Stimulated activated CD8-positive, alpha-beta memory T cell treated with anti-CD3 and anti-CD28 coated beads, Interleukin-12 subunit alpha, Interleukin-12 subunit beta, amount 100 ng/mL, for 24 hours (primary cell): ENCODE measurements around the gene ZMIZ2.

Experiments
- DNase-seq: peaks from one replicate; pipeline ENCODE4 v3.0.0-alpha.2; 2020; ENCODE audit errors: extremely low read depth

The ZMIZ2 gene

DNA sequence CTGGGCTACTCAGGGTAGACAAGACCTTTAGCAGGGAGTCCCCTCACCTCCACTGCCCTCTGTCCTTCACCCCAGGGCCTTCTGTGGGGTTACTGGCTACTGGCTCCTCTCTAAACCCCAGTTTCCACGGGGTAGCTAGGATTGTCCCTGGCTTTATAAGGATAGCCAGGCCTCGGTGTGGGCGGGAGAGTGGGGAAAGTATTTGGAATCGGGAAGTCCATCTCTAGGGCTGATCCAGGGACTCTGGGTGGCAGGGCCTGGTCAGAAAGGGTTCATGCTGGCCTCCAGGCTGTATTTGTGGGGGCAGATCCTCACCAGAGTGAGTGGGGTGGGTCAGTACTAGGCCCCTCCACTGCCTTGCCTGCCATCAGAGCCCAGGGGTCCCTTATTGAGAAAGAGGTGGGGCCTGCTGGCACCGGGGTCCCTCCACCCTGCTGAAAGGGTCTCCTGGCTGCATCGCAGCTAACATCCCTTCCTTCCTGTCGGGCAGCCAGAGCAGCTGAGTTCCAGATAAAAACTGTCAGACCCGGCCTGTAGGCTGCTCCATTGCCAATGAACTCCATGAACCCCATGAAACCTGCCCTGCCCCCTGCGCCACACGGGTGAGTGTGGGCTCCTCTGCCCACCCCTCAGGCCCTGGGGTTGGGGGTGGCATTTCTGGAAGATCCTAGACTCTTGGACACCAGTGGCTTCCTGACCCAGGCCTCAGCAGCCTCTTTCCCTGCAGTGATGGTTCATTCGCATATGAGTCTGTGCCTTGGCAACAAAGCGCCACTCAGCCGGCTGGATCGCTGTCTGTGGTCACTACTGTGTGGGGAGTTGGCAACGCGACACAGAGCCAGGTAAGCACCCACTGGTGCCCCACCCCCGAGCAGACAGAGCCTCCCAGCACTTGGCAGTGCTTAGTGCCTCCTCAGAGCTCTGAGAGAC, 7.3 kb downstream of the ZMIZ2 start:
- no peak for DNase-seq

DNA sequence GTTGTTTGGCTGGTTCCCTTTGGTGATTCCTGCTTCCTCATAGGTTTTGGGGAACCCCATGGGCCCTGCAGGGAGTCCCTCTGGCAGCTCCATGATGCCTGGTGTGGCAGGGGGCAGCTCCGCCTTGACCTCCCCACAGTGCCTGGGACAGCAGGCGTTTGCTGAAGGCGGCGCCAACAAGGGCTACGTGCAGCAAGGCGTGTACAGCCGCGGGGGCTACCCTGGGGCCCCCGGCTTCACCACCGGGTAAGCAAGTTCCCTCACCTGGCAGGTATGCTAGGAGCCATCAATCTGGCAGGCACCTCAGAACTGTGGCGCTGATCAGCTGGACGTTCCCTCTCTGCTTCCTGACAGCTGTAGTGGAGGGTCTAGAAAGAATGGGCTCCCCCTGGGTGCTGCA, 8.3 kb downstream of the ZMIZ2 start:
- no peak for DNase-seq

DNA sequence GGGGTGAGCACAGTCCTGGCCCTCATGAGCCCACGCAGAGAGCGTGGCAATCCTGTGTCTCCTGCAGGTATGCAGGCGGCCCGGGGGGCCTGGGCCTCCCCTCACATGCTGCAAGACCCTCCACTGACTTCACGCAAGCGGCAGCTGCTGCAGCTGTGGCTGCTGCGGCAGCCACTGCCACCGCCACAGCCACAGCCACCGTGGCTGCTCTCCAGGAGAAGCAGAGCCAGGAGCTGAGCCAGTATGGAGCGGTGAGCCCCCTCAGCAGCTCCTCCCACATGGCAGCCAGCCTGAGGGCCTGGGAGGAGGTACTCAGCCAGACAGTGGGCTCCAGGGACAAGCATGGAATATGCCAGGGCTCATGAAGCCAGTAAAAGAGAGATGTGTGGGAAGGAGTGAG, 8.7 kb downstream of the ZMIZ2 start:
- DNase-seq: no peak

DNA sequence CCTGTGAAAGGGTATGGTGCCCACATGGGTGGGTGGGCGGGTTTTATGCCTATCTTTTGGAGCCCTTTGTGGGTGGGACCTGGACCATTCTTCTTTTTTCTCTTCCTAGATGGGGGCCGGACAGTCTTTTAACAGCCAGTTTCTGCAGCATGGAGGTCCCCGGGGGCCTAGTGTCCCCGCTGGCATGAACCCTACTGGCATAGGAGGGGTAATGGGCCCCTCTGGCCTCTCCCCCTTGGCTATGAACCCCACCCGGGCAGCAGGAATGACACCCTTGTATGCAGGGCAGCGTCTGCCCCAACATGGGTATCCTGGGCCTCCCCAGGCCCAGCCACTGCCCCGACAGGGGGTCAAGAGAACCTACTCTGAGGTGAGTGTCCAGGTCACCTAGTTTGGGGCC, 9.1 kb downstream of the ZMIZ2 start:
- no peak for DNase-seq

DNA sequence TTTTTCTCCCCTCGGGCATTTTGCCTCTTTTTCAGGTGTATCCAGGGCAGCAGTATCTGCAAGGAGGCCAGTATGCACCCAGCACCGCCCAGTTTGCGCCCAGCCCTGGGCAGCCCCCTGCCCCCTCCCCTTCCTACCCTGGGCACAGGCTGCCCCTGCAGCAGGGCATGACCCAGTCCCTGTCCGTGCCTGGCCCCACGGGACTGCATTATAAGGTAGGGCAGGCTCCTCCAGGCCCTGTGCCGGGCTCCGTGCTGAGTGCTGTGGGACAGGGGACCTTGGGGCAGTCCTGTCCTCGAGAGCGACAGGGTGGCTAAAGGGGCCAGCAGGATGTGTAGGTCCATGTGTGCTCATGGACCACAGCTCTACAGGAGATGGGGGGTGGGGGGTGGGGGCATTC, 10.6 kb downstream of the ZMIZ2 start:
- DNase-seq: no peak

DNA sequence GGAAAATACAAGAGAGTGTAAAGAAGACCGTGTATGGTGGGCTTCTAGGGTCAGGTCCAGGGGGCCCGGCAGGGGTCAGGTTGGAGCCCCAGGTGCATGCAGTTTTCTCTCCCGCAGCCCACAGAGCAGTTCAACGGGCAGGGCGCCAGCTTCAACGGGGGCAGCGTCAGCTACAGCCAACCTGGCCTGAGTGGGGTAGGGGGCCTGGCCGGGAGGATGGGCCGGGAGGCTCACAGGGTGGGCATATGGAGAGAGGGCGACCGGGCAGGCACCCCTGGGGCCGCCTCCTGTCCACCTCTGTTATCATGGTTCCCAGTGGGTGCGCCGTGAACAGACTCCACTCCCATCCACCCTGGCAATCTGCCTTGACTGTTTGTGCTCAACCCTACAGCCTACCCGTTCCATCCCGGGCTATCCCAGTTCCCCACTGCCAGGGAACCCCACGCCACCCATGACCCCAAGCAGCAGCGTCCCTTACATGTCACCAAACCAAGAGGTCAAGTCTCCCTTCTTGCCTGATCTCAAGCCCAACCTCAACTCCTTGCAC, 11.5 kb downstream of the ZMIZ2 start:
- no peak for DNase-seq

DNA sequence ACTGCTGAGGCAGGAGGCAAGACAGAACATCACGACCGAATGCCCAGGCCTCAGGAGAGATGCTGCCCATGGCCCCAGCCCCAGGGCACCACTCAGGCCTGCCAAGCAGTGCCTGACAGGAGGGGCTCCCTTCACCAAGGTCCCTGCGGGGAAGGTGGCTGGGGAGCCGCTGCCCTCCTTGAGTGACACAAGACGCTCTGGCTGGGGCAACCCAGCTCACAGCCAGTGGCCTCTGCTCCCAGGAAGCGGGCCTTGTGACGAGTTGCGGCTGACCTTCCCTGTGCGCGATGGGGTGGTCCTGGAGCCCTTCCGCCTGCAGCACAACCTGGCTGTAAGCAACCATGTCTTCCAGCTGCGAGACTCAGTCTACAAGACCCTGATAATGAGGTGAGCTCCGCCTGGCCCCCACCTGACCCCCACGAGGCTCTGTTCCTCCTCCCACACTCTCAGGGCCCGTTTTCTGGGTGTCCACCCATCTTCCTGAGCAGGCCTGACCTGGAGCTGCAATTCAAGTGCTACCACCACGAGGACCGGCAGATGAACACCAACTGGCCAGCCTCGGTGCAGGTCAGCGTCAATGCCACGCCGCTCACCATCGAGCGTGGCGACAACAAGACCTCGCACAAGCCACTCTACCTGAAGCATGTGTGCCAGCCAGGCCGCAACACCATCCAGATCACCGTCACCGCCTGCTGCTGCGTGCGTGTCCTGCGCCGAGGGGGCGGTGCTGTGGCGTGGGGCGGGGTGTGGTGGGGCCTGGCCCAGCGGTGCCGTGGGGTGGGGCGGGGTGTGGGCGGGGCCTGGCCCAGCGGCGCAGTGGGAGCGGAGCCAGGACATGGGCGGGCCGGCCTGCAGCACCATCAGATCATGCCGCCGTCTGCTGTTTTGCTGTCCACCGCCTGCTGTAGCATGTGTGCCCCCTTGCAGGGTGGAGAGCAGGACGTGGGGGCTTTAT, 12.8 kb downstream of the ZMIZ2 start:
- DNase-seq: no peak

DNA sequence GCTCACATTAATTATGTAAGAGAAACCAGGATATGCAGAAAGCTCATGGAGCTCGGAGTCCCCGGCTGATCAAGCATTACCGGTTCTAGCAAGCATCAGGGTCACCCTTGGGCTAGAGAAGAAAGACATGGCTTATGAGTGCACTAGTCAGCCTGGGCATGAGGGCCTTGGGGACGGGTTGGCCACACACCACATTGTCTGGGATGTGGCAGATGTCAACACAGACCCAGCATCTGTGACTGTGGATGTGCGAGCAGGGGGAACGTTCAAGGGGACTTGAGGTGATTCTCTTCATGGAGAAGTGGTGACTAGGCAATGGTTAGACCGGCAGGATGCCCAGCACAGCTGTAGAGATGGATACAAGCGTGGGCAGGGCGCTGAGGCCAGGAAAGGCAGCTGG, 13.7 kb downstream of the ZMIZ2 start:
- no peak for DNase-seq

DNA sequence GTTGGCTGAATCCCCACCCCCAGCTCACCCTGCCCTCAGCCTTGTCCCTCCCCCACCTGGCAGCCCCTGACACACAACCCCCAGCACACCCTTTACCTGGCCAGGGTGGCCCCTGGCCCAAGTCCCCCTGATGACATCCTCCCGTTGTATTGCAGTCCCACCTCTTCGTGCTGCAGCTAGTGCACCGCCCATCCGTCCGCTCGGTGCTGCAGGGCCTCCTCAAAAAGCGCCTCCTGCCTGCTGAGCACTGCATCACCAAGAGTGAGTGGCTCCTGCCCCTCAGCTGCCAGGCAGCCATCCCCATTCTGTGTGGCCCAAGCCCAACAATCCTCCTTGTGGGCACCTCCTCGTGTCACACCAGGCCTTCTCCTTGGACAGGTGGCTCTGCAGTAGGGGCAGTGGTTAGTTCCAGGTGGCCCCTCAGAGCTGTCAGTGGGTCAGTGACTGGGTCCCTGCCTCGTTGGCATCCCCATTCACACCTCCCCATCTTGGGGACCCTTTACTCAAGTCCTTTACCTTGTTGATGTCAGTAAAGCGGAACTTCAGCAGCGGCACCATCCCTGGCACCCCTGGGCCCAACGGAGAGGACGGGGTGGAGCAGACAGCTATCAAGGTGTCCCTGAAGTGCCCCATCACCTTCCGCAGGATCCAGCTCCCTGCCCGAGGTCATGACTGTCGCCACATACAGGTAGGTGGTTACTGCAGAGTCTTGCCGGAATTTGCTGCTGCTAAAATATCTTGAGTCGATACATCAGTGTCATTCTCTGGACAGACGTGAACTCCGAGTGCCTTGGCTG, 14.3 kb downstream of the ZMIZ2 start:
- DNase-seq: no peak

DNA sequence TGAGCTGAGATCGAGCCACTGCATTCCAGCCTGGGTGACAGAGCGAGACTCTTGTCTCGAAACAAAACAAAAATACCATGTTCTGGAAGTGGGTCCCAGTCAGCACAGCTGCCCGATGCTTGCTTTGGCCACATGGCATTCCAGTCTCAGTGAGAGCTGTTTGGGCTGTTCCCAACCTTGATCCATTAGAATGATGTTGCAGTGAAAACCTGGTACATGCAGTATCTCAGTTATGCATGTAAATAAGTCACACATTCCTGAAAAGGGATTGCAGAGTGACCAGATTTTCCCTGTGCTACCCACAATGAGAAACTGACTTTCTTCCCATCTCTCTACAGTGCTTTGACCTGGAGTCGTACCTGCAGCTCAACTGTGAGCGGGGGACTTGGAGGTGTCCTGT, 15.4 kb downstream of the ZMIZ2 start:
- no peak for DNase-seq

DNA sequence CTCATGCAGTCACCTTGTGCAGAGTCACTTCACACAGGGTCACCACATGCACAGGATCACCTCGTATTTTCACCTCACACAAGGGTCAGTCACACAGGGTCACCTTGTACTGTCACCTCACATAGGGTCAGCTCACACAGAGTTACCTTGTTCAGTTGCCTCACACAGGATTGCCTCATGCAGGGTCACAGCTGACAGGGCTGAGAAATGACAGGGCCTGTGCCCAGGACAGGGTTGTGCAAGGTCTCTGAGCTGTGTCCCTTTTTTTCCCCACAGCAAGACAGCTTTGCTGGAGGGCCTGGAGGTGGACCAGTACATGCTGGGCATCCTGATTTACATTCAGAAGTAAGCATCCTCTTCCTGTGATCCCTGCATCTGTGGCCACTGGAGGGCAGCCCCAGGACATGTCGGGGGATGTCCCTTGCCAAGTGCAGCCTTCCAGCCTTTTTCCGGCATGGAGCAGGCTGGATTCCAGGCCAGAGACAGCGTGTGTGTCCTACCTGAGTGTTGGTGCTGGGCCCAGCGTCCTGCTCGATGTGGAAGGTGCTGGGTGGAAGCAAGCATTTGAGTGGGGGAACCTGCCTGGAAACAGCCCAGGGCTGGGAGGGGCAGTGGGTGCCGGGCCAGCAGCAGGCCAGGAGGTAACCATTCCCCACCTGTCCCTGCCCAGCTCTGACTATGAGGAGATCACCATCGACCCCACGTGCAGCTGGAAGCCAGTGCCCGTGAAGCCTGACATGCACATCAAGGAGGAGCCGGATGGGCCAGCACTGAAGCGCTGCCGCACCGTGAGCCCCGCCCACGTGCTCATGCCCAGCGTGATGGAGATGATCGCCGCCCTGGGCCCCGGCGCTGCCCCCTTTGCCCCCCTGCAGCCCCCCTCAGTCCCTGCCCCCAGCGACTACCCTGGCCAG, 16.3 kb downstream of the ZMIZ2 start:
- no peak for DNase-seq

DNA sequence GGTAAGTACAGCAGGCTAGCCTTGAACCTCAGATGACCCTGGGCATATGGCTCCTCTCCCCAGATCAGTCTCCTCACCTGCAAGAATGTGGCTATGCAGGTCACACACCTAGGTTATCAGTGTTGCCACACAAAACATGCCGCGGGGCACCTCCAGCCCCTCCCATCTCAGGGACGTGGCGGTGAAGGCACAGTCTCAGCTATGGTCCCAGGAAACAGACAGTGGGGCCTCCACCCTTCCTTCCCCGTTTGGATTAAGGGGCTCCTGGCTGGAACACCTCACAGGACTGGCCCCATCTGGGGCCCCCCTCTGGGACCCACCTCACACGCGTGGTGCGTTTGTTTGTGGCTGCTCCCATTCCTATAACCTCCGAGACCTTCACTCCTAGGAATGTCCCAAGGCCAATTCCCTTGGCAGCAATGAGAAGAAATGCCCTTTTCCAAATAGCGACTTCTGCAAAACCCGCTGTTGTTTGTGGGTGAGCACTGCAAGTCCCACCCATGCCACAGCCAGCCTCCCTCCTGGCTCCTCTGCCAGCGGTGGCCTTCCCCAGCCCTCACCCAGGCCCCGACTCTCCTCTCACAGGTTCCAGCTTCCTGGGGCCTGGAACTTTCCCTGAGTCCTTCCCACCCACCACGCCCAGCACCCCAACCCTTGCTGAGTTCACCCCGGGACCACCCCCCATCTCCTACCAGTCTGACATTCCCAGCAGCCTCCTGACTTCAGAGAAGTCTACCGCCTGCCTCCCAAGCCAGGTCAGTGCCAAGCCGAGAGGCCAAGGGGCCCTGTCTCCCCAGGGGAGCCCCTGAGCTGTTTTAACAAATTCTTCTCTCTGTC, 17.1 kb downstream of the ZMIZ2 start:
- no peak for DNase-seq

DNA sequence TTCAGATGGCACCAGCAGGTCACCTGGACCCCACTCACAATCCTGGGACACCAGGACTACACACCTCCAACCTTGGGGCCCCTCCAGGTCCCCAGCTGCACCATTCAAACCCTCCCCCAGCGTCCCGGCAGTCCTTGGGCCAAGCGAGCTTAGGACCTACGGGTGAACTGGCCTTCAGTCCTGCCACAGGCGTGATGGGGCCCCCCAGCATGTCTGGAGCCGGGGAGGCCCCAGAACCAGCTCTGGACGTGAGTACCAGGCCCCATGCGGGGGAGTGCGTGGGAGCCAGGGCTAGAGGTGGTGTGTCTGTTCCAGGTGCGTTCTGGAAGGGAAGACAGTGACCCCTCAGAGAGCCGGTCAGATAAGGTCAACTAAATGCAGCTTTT, 17.8 kb downstream of the ZMIZ2 start:
- DNase-seq: no peak

DNA sequence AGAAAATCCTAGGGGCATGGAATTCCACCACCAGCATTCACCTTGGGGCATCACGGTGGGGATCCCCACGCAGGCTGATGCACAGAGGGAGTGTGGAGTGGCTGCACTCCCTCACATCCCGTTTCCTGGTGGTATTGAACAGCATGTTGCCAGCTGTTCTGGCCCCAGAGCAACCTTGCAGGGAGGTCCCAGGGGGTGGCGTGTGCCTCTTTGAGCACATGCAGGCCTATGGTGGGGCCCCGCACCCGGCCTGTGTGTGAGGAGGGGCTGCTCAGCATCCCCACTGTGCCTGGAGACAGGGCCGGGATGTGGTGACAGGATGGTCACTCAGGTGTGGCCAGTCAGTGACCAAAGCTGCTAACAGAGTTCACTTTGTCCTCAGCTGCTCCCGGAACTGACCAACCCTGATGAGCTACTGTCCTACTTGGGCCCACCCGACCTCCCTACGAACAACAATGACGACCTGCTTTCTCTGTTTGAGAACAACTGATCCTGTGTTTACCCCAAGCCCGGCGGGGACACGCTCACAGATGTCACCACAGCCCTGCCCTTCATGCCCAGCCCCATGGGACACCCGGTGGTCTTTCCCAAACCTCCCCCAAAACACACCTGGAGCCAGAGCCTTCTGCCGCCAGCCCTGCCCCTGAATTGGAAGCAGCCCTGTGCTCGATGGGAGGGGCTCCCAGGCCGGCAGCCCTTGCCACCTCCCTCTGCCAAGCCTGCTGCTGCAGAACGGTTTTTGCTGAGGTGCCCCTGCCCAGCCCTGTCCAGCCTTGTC, 18.7 kb downstream of the ZMIZ2 start:
- DNase-seq: no peak

DNA sequence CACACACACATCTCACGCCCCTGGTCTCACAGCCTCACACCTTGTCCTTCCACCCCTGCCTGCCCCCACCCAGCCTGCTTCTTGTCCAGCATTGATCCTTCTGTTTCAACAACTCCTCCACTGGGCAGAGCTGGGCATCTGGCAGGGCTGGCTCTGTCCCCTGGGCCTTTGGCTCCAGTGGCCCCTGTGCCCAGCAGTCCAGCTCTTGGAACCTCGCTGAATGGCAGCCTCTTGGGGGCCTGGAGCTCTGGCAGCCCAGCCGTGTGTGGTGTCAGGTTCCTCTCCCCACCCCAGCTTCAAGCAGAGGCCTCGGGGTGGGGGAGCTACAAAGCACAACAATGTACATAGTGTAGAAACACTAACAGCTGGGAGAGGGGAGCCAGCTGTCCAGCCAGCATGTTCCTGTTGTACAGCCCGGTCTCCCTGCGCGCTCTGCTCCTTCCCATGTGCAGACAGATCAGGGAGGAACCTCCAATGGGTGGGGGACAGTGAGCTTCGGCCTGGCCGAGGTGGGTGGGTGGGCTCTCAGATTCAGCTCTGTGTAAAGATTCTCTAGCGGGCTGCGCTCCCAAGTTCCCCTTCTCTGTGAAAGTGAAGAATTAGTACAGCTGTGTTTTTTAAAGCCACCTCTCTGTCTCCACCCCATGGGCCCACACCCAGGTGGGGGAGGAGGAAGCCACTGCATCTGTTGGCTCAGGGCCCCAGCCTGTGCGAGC, 19.4 kb downstream of the ZMIZ2 start:
- no peak for DNase-seq

DNA sequence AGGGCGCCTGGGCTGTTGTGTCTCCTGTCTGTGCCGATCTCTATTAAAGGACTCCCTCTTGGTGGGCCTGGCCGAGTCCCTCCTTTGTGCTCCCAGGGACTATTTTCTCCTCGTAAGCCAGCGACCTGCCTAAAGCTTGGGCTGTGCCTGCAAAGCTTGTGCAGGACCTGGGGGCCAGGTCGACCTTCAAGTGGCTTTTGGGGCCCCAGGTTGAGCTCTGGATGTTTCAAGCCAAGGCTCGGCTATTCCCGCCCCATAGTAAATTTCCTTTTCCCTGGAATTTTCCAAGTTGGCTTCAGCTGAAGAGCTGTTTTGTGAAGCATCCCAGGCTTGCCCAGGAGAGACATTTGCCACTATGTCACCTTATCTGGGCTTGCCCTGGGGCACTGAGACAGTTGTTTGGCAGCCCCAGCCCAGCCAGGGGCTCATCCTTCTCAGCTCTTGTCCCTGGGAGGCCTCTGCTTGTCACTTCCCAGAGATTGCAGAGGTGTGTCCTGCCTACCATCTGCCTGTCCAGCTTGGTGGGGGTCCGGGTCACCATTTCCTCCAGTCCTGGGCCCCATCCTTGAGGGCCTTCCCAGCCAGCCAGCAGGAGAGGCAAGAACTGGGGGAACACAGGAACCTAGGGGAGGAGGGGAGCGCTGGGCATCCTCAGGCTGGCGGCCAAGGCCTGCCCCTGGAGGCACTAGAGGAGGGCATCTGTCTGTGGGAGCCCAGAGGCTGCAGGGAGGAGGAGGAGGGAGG, 20.2 kb downstream of the ZMIZ2 start:
- no peak for DNase-seq

DNA sequence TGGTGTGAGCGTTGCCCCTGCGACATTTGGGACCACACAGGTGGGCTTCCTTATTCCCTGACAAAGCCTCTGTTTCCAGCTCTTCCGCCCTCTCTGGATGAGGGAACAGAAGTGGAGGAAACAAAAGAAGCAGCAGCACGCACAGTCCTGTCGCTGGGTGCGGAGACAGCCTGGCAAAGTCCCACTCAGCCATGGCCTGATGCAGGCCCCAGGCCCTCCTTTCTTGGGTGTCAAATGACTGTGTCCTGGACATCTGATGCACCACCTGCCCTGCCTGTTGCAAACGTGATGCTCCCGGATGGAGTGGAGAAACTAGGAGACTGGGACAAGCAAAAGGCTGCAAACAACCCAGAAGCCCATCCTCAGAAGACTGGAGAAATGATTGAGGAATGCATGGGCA, 20.7 kb downstream of the ZMIZ2 start:
- DNase-seq: no peak
